Esophagus muscularis mucosa (tissue), 4 donors: ENCODE results near the gene ZNF260. TPM values are rescaled to one million over a fixed set of nuclear protein-coding genes. Genes with fewer than 3 reads are reported as not detected.

Experiments
- DNase-seq: peaks from one replicate; pipeline ENCODE4 v3.0.0-alpha.2; 2017; ENCODE audit errors: extremely low spot score
- H3K27ac ChIP-seq, 4 donors: fragments of 200-600 bp; sonication (generic); replicated peaks in 1 of 4; 1 replicate in 3 of 4; 2 replicates in 1 of 4; pipeline ENCODE4 v1.5.1; 2016 to 2019; ENCODE audit warnings: mild to moderate bottlenecking in 1 of 4
- H3K27me3 ChIP-seq, 4 donors: fragments of 200-600 bp; sonication (generic); one replicate each; pipeline versions ENCODE4 v1.5.1 to v1.6.0; 2016 to 2019
- H3K36me3 ChIP-seq, 4 donors: fragments of 200-600 bp; sonication (generic); one replicate each; pipeline ENCODE4 v1.5.1; 2016 to 2019
- H3K4me1 ChIP-seq, 4 donors: fragments of 200-600 bp; sonication (generic); one replicate each; pipeline ENCODE4 v1.5.1; 2016 to 2019
- H3K4me3 ChIP-seq, 4 donors: fragments of 200-600 bp; sonication (generic); 1 replicate in 2 of 4; 2 replicates in 2 of 4; pipeline ENCODE4 v1.5.1; 2016 to 2019; ENCODE audit warnings: mild to moderate bottlenecking in 4 of 4, moderate library complexity in 1 of 4
- H3K9me3 ChIP-seq, 4 donors: fragments of 200-600 bp; sonication (generic); 1 replicate in 3 of 4; 2 replicates in 1 of 4; pipeline ENCODE4 v1.5.1; 2016 to 2019
- EP300 ChIP-seq: sonication (generic); formaldehyde crosslinking; IDR thresholded peaks from one replicate; pipeline ENCODE4 v1.6.1; 2017; ENCODE audit warnings: antibody characterized with exemption
- POLR2A ChIP-seq: fragments of 450-650 bp; IDR thresholded peaks from one replicate; pipeline ENCODE4 v1.6.1; 2017; ENCODE audit warnings: antibody characterized with exemption, moderate library complexity, mild to moderate bottlenecking, low read depth
- POLR2AphosphoS5 ChIP-seq, 2 donors: sonication (generic); formaldehyde crosslinking; IDR thresholded peaks; one replicate each; pipeline ENCODE4 v1.6.1; 2017; ENCODE audit warnings: antibody characterized with exemption in 2 of 2
- WGBS: methylation state at CpG from one replicate; pipeline ENCODE4 v1.1.5; 2018; 5-methylcytosine and 5-hydroxymethylcytosine counted together
- intact Hi-C: fragments of 100-400 bp; cut with DNase I; formaldehyde crosslinking; loops from one replicate; pipeline ENCODE4 v1.15.1; 2023
- total RNA-seq, 4 donors: library from RNA; depleted of rRNA; stranded (reverse); fragments of >200 nt; gene quantifications; one replicate each; pipeline versions ENCODE4 v1.1.0 to v1.2.1, GENCODE V29; 2016
- TF ChIP-seq, protein P1 (sequence below), 3 experiments: fragments of 200-600 bp in 2 of 3; fragments of 450-650 bp in 1 of 3; sonication (generic) in 2 of 3; IDR thresholded peaks; one replicate each; pipeline ENCODE4 v1.5.1; 2017 to 2019; ENCODE audit warnings: antibody characterized with exemption in 3 of 3, mild to moderate bottlenecking in 2 of 3, moderate library complexity in 1 of 3

The ZNF260 gene
- total RNA-seq, 4 donors from 2014 or later: 7.7 to 12.4 (median 10.7) TPM

DNA sequence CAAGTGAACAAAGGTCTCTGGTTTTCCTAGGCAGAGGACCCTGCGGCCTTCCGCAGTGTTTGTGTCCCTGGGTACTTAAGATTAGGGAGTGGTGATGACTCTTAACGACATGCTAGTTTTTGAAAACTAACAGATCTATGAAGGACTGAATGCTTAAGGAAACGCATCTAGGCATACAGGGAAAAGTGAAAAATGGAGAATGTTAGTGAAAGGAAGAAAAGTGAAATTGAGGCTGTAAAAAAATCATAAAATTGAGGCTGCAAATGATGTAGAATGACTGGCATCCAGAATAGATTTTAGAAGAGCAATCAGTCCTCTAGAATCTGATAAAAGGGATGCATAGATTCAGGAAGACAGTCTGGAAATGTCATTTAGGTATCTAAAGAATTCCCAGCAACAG lies 3.5 kb downstream of the ZNF260 start:
- WGBS: 96% methylated on average over 4 of the region's 4 CpGs
- Histone ChIP-seq H3K36me3 (peaks cover 29 to 66% (median 48%) of the 10 kb centered on the region in 4 donors), H3K4me1 (peaks cover 18 to 28% (median 25%) of the 10 kb centered on the region in 4 donors), H3K9me3 (peaks cover 8 to 58% (median 40%) of the 10 kb centered on the region in 4 donors), H3K27ac (no peak overlapping the region), H3K4me3 (no peak overlapping the region), H3K27me3 (no peaks in the 10 kb centered on the region)
- DNase-seq: no peak
- intact Hi-C loops: loop anchor here (5.0 kb wide), 1 partner anchor 37 kb away; the partner anchor contains the start of gene ZNF566
- TF ChIP-seq POLR2A (no peak), POLR2AphosphoS5 (IDR thresholded peaks at IDR 0.05) (no peak), EP300 (no peak)
- TF ChIP-seq, protein P1, sequence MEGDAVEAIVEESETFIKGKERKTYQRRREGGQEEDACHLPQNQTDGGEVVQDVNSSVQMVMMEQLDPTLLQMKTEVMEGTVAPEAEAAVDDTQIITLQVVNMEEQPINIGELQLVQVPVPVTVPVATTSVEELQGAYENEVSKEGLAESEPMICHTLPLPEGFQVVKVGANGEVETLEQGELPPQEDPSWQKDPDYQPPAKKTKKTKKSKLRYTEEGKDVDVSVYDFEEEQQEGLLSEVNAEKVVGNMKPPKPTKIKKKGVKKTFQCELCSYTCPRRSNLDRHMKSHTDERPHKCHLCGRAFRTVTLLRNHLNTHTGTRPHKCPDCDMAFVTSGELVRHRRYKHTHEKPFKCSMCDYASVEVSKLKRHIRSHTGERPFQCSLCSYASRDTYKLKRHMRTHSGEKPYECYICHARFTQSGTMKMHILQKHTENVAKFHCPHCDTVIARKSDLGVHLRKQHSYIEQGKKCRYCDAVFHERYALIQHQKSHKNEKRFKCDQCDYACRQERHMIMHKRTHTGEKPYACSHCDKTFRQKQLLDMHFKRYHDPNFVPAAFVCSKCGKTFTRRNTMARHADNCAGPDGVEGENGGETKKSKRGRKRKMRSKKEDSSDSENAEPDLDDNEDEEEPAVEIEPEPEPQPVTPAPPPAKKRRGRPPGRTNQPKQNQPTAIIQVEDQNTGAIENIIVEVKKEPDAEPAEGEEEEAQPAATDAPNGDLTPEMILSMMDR (IDR thresholded peaks at IDR 0.05): no peak

DNA sequence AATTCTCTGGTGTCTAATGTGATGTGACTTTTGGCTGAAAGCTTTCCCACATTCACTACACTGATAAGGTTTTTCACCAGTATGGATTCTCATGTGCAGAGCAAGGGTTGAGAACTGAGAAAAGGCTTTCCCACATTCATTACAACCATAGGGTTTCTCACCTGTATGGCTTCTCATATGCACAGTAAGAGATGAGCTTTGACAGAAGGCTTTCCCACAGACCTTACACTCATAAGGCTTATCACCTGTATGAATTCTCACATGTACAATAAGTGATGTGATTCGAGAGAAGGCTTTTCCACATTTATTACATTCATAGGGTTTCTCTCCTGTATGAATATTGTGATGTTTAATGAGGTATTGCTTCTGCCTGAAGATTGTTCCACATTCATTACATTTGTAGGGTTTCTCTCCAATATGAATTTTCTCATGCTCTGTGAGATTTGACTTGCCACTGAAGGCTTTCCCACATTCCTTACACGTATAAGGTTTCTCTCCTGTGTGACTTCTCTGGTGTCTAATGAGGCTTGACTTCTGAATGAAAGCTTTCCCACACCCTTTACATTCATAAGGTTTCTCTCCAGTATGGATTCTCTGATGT lies 14.0 kb downstream of the ZNF260 start:
- DNase-seq: no peak
- H3K9me3 ChIP-seq: peaks cover 19 to 100% (median 97%) of the 10 kb centered on the region in 4 donors
- H3K36me3 ChIP-seq: peaks cover 52 to 80% (median 68%) of the 10 kb centered on the region in 4 donors
- H3K4me3 ChIP-seq: no peak overlapping the region
- intact Hi-C loops: no loop called here
- no peaks in the 10 kb centered on the region for H3K4me1 ChIP-seq
- 97% methylated on average over 2 of the region's 2 CpGs for WGBS
- H3K27ac ChIP-seq: no peak overlapping the region
- no peaks in the 10 kb centered on the region for H3K27me3 ChIP-seq
- no peak for TF ChIP-seq EP300
- TF ChIP-seq, protein P1 (IDR thresholded peaks at IDR 0.05): no peak
- TF ChIP-seq POLR2AphosphoS5 (IDR thresholded peaks at IDR 0.05): no peak
- no peak for TF ChIP-seq POLR2A

DNA sequence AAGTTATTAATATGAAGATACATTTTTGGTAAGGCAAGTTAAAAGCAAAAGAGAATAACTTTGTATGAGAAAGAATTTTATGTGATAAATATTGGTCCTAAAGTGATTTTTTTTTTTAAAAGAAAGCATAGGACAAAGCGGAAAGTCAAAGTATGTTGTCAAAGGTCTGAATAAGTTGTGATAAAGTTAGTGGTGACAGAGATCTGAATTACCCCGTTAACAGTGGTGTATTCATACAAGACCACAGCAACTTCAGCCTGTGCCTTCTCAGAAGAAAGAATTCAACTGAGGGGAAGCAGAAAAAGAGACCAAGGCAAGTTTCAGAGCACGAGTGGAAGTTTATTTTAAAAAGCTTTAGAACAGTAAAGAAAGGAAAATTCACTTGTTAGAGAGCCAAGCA lies 19.7 kb downstream of the ZNF260 start:
- Histone ChIP-seq H3K9me3 (peaks cover 0 to 94% (median 82%) of the 10 kb centered on the region in 4 donors), H3K4me1 (no peaks in the 10 kb centered on the region), H3K4me3 (no peak overlapping the region), H3K27ac (no peak overlapping the region), H3K36me3 (peaks cover 0 to 23% (median 10%) of the 10 kb centered on the region in 4 donors), H3K27me3 (no peaks in the 10 kb centered on the region)
- DNase-seq: no peak
- TF ChIP-seq, protein P1 (IDR thresholded peaks at IDR 0.05): no peak
- TF ChIP-seq POLR2A: no peak
- no peak for TF ChIP-seq EP300
- TF ChIP-seq POLR2AphosphoS5 (IDR thresholded peaks at IDR 0.05): no peak
- WGBS: 95% methylated on average over 3 of the region's 3 CpGs
- intact Hi-C loops: no loop called here

DNA sequence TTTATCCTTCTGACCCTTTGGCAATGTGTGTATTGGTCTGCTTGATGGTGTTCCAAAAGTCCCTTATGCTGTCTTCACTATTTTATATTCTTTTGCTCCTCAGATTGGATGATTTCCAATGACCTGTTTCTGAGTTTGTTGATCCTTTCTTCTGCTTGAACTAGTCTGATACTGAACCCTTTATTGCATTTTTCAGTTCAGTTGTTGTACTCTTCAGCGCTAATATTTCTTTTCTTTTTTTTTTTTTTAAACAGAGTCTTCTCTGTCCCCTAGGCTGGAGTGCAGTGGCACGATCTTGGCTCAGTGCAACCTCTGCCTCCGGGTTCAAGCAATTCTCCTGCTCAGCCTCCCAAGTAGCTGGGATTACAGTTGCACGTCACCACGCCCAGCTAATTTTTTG lies 26.1 kb downstream of the ZNF260 start:
- no peak for TF ChIP-seq EP300
- no peak for TF ChIP-seq POLR2A
- TF ChIP-seq POLR2AphosphoS5 (IDR thresholded peaks at IDR 0.05): no peak
- TF ChIP-seq, protein P1 (IDR thresholded peaks at IDR 0.05): no peak
- intact Hi-C loops: loop anchor here (2.0 kb wide), 1 partner anchor 19 kb away; no protein-coding TSS in a partner anchor
- no peak for DNase-seq
- no peak overlapping the region for H3K4me3 ChIP-seq
- no peak overlapping the region for H3K27ac ChIP-seq
- H3K9me3 ChIP-seq: peaks cover 0 to 81% (median 46%) of the 10 kb centered on the region in 4 donors
- no peaks in the 10 kb centered on the region for H3K27me3 ChIP-seq
- WGBS: 88% methylated on average over 5 of the region's 5 CpGs
- no peaks in the 10 kb centered on the region for H3K36me3 ChIP-seq
- no peaks in the 10 kb centered on the region for H3K4me1 ChIP-seq
